GM18951 (cell line): ENCODE measurements around the gene PELO.
"Not testable (repeated sequence)": the region's sequence is repeated elsewhere in the genome, so short reads cannot be mapped to it uniquely, and the experiment has no call there.

ENCODE experiments used
- POLR2A ChIP-seq: IDR thresholded peaks from 4 replicates; pipeline ENCODE4 v1.6.1; 2011; ENCODE audit warnings: mild to moderate bottlenecking; ENCODE audit not compliant: insufficient read length, insufficient read depth; ENCODE audit errors: extremely low read depth
- in situ Hi-C: fragments of 300-500 bp; cut with MboI; formaldehyde crosslinking; loops from one replicate; pipeline ENCODE4 v1.12.0; 2022; ENCODE audit warnings: low sequenced_read_pairs, mixed read lengths, inconsistent platforms; ENCODE audit not compliant: unreplicated experiment

PELO gene

DNA sequence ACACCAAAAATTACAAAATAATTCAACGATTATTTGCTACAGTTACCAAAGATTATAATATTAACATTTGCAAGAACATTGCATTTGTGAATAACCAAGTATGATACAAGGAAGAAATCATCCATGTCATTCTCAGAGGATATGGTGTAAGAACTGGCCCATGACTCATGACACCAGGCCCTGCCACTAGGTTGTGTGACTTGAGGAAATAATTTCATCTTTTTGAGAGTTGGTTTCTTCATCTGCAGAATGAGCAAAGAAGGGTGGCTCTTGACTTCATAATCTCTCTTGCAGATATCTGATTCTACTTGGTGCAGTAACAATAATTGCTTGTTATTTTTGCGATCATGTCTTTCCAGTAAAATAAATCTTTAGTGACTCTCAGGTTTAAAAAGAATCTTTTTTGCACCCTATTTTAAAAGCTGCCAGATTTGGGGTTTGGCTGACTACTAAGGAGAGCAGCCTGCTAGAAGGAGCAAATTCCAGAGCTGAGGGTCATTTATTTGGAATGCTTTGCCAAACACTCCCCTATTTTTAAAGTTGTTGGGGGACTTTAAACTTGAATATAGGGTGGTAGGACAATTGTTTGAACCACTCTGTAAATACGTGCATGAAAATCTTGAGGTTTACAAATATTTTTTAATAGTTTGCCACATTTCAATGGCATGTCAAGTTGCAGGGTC is 23.5 kb downstream of the PELO start:
- no peak for TF ChIP-seq POLR2A
- in situ Hi-C loops: no loop called here

DNA sequence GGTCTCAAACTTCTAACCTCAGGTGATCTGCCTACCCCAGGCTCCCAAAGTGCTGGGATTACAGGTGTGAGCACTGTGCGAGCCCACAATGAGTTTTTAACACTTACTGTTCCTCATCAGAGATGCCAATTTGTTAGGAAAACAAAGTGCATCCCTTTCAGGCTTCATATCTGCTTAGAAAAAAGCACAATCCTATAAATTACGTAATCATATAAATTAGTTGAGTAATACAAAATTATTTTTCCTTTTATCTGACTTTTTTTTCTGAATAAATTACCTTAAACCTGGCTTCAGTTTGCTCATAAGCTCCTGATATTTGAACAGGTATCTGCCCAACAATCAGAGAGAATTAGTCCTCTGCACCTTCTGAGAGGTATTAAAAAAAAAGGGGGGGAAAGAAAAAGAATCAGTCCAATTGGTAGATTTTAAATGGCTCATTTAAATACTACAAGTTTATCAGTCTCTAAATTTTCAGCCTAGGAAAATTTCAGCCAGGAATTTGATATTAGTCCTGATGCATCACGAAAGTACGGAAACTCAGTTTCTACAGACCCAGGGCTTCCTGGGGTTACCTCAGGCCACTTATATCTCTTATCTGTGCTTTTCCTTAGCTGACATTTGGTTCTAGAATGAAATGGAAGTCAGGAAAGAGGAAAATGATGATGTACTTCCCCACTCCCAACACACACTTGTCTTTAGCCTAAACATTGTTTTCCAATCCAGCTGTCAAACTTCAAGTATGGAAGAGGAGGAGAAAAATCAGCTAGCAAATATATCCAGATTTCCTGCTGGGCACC is 26.8 kb downstream of the PELO start:
- in situ Hi-C loops: no loop called here

DNA sequence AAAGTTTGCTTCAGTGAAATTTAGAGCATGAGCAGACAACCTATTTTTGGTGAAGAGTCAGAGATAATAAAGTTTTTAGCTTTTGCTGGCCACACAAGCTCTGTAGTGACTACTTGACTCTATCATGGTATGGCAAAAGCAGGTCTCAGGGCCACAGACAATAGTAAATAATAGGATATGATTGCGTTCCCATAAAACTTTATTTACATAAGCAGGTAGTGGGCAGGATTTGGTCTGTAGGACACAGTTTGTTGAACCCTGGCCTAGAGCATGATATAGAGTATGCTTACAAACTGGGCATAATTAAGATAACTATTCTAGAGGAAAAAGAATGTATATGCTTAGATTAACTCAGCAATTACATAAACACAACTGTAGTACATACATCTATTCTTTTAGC is 30.1 kb downstream of the PELO start:
- TF ChIP-seq POLR2A: no peak
- in situ Hi-C loops: no loop called here

More for the DNA sequence above, 26.8 kb downstream of the PELO start:
- TF ChIP-seq POLR2A: no peak

DNA sequence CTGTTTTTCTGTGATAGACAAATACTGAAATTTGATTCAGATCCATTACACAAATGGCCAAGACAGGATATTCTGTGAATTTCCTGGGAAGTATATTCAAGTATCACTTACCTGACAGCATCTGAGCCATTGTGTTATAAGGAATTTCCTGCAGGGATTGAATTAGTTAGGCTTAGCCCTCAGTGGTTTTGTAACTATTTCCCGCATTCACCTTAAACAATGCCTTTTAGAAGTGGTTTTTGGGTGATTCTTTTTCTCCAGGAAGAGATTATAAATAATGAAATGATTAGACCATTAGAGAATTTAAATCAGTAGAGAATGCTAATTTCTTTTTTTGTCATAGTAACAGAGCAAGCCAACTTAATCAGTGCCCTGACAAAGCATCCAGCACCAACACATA is 30.6 kb downstream of the PELO start:
- in situ Hi-C loops: no loop called here
- TF ChIP-seq POLR2A: no peak

DNA sequence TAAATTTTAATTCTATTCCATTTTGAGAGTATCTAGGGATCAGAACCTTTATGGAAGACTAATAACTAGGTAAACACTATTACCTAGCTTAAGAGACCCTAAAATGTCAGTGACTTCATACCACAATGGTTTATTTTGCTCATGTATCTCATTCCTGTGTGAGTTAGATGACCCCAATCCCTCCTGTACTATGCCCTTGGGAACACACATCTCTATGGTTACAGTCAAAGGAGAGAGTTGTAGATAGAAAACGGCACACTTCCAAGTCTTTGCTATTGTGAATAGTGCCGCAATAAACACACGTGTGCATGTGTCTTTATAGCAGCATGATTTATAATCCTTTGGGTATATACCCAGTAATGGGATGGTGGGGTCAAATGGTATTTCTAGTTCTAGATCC is 31.1 kb downstream of the PELO start:
- in situ Hi-C loops: not testable (repeated sequence)

DNA sequence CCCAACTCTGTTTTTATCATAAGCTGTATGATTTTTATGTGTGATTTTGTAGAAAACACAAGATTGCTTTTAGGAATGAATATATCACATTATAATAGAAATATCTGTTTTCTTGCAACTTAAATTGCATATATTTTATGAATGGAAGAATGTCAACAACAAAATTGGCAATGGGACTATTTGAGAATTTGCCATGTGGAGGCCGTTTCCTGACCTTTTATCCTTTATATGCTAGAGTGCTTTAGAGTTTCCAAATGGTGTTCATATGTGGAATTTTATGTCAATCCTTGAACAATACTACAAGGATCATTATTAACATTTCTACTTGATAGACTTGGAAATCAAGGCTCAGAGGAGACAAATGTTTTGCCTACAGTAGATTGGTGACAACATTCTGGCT is 34.2 kb downstream of the PELO start:
- in situ Hi-C loops: no loop called here

DNA sequence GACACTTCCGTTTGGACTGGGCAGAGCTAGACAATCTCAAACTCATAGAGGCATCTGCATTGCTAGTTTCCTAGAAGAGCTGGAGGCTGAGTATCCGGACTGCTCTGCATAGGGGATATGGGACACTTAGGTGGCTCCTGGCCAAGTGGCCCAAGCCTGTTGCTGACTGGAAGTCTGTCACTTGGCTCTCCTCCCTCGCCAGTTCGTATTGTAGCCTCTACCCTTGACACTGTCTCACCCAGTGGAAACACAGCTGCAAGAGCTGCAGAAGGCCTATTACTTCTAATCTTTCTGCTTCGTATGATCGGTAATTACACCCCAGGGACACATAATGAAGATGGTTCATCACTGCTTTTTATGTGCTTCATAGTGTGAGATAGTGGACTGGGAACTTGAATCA is 34.7 kb downstream of the PELO start:
- no peak for TF ChIP-seq POLR2A
- in situ Hi-C loops: no loop called here

More for the DNA sequence above, 34.2 kb downstream of the PELO start:
- TF ChIP-seq POLR2A: no peak

DNA sequence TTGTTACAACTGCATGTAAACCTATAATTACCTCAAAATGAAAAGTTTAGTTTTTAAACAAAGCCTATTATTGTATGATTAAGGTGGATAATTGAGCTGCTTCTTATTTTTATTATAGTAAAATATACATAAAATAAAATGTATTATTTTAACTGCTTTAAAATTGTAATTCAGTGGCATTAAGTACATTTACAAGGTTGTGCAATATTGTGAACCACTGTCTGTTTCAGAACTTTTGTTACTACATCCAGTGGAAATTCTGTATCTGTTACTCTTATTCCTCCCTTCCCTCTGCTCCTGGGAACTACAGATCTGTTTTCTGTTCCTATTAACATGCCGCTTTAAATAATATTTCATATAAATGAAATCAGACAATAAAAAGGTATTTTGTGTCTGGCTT is 37.1 kb downstream of the PELO start:
- TF ChIP-seq POLR2A: no peak
- in situ Hi-C loops: no loop called here

DNA sequence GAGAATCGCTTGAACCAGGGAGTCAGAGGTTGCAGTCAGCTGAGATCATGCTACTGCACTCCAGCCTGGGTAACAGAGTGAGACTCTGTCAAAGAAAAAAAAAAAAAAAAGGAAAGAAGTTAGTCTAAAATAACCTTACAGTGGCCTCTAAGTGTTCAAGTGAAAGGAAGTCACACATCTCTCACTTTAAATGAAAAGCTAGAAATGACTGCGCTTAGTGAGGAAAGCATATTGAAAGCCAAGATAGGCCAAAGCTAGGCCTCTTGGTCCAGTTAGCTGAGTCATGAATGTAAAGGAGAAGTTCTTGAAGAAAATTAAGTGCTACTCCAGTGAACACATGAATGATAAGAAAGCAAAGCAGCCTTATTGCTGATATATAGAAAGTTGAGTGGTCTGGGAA is 38.1 kb downstream of the PELO start:
- in situ Hi-C loops: no loop called here
- no peak for TF ChIP-seq POLR2A

DNA sequence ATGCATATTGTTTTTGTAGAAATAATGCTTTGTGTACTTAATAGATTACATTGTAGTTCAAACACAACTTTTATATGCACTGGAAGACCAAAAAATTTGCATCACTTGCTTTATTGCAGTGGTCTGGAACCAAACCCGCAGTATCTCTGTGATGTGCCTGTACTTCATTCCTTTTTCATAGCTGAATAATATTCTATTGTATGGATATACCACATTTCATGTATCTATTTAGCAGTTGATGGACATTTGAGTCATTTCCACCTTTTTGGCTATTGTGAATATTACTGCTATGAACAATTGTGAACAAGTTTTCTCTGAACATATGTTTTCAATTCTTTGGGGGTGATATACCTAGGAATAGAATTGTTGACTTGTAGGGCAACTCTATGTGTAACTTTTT is 40.1 kb downstream of the PELO start:
- no peak for TF ChIP-seq POLR2A
- in situ Hi-C loops: no loop called here

DNA sequence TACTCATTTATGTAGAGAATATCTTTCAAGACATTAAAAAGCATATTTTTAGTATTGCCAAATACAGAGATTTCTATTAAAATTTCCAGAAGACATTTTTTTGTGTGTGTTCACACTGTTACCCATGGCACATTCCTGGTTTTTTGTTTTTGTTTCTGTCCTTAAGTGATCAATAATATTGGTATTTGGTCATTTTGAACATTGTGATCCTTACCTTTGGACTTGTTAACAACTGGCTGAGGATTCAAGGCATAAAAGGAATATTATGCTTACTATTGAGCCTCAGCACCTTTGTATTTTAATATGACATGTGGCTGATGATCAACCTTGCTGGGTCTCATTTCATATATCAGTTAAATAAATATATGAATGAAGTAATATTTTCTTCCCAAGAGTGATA is 41.9 kb downstream of the PELO start:
- TF ChIP-seq POLR2A: no peak
- in situ Hi-C loops: no loop called here

DNA sequence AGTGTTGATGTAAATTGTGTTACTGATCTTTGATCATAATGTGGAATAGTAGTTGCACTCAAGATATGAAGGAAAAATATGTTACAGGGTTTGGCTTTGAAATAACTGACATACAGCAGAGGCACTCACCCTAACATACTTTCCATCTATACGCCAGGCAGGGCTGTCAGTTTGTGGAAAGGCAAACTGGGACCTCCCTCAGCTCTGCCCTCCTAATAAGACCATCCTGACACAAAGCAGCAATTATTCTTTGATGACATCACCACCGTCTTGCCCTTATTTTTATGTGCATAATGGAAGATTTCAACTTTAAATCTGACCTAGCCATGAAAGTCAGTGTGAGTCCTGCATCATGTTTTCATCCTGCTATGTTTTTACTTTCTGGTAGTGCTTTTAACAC is 42.9 kb downstream of the PELO start:
- in situ Hi-C loops: no loop called here
- no peak for TF ChIP-seq POLR2A

DNA sequence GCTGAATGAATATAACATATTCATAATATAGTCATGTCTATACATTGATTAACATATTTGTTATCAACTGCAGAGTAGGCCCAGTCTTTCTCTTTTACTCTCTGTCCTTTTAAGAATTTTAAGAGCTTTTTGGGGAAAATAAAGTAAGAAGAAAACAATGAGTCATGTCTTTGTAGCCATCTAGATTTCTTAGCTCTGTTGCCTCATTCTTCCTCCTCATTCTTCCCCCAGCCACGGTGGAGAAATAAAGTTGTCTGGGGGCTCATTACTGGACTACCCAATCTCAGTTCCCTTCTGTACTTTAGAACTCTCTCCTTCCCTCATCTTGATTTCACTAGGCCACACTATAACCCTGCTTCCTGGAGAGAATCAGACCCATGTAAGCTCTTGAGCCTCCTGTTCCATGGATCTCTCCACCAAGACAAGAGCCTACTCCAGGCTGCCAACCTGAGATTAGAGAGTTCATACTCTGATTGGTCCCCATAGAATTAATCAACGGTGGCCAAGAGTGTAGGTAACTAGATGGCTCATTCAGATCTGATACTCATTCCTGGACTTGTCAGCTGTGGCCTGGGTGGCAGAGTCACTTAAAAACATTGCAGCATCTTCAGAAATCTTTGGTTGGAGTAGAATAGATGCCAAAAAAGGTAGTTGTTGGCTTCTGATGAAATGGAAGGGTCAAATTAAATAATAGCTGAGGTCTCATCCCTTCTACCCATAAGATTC is 44.2 kb downstream of the PELO start:
- in situ Hi-C loops: no loop called here
- no peak for TF ChIP-seq POLR2A

DNA sequence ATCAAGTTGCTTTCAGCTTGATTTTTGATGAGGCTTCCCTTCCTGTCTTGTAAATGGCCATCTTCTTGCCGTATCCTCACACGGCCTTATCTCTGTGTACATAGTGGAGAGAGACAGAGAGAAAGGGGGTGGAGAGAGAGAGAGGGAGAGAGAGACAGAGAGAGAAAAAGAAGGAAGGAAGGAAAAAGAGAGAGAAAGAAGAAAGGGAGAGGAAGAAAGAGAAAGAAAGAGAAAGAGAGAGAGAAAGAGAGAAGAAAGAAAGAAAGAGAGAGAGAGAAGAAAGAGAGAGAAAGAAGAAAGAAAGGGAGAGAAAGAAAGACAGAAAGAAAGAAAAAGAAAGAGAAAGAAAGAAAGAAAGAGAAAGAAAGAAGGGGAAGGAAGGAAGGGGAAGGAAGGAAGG is 46.6 kb downstream of the PELO start:
- in situ Hi-C loops: no loop called here
- no peak for TF ChIP-seq POLR2A
